ENCODE results near the gene ADAMTS17. TPM values are rescaled to one million over a fixed set of nuclear protein-coding genes. Genes with fewer than 3 reads are reported as not detected.

The ADAMTS17 gene
- total RNA-seq, 1 experiment from 2014 or later = 4.2 TPM

DNA sequence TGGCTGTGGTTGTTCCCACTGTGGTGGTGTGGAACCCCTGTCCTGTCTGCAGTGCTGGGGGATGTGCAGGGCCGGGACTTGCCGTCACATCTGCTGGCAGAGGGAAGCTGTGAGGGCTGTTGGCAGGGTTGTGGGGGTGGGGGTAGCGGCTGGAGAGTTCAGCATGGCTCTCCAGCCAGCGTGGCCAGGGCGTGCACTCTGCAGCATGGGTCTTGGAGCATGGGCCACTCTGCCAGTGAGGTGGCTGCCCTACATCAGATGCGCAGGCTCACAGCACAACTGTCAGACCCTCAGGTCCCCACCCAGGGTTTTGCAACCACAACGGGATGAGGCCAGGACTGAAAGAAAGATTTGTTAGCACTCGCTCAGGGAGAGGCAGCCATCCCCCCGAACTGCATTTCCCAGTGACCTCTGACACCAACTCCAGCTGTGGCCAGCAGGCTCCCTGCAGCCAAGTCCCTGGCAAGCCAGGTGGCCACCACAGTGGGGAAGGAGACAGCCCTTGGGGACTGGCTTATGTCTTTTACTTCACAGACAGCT lies 370.8 kb downstream of the ADAMTS17 start:
- Histone ChIP-seq H2AFZ (ENCODE audit: low read depth, low read length, poor library complexity, severe bottlenecking) (no peak overlapping the region), H3K79me2 (ENCODE audit: insufficient read depth, low read length) (no peaks in the 10 kb centered on the region), H3K27me3 (ENCODE audit: insufficient read depth, low read length) (no peaks in the 10 kb centered on the region), H4K20me1 (ENCODE audit: insufficient read depth) (no peaks in the 10 kb centered on the region), H3K27ac (ENCODE audit: low read depth, low read length) (no peak overlapping the region), H3K4me2 (ENCODE audit: low read length) (no peak overlapping the region), H3K4me3 (replicated peaks in 1 of 2; ENCODE audit: low read depth in 1 of 2, low read length in 2 of 2) (no peak overlapping the region), H3K9ac (ENCODE audit: low read length) (no peak overlapping the region), H3K36me3 (ENCODE audit: control insufficient read depth in 1 of 2, insufficient read depth in 2 of 2, low read length in 2 of 2) (no peaks in the 10 kb centered on the region), H3K9me2 (ENCODE audit: insufficient read depth) (no peaks in the 10 kb centered on the region), H3K9me3 (ENCODE audit: control insufficient read depth in 1 of 2, insufficient read depth in 1 of 2, low read depth in 1 of 2, low read length in 2 of 2) (no peaks in the 10 kb centered on the region), H3K4me1 (ENCODE audit: control insufficient read depth in 1 of 2, insufficient read depth in 2 of 2, low read length in 2 of 2) (no peaks in the 10 kb centered on the region)
- intact Hi-C loops (cut with micrococcal nuclease) = no loop called here
- no TSS peak for BruUV-seq (replicated peaks)
- TF ChIP-seq SRF (IDR thresholded peaks at IDR 0.05; ENCODE audit: low read depth) = no peak
- TF ChIP-seq SIN3A (IDR thresholded peaks at IDR 0.05; ENCODE audit: low read depth) = no peak
- no peak for TF ChIP-seq ELF1 (IDR thresholded peaks at IDR 0.05; ENCODE audit: borderline replicate concordance, low read depth)
- no peak for TF ChIP-seq FOSL1 (IDR thresholded peaks at IDR 0.05; ENCODE audit: low read depth)
- no peak for TF ChIP-seq EZH2 (IDR thresholded peaks at IDR 0.05)
- no peak for TF ChIP-seq SP1 (IDR thresholded peaks at IDR 0.05; ENCODE audit: low read depth)
- ATAC-seq (no peak), DNase-seq (ENCODE audit: low read depth, low spot score) (no peak)
- RAD21 ChIA-PET (ENCODE audit: low non-redundant PET in 1 of 2, low total read pairs in 2 of 2, uncharacterized antibody in 2 of 2, unreplicated experiment in 2 of 2) = no interaction called here
- CTCF ChIA-PET = no interaction called here
- POLR2A ChIA-PET = no interaction called here

- Histone ChIP-seq H3K4me2 (ENCODE audit: low read length) (no peak overlapping the region), H3K79me2 (ENCODE audit: insufficient read depth, low read length) (no peaks in the 10 kb centered on the region), H3K9ac (ENCODE audit: low read length) (no peak overlapping the region), H2AFZ (ENCODE audit: low read depth, low read length, poor library complexity, severe bottlenecking) (no peak overlapping the region), H3K36me3 (ENCODE audit: control insufficient read depth in 1 of 2, insufficient read depth in 2 of 2, low read length in 2 of 2) (no peaks in the 10 kb centered on the region), H3K27me3 (ENCODE audit: insufficient read depth, low read length) (no peaks in the 10 kb centered on the region), H3K9me2 (ENCODE audit: insufficient read depth) (no peaks in the 10 kb centered on the region), H4K20me1 (ENCODE audit: insufficient read depth) (no peaks in the 10 kb centered on the region), H3K27ac (ENCODE audit: low read depth, low read length) (no peak overlapping the region), H3K4me3 (replicated peaks in 1 of 2; ENCODE audit: low read depth in 1 of 2, low read length in 2 of 2) (no peak overlapping the region), H3K9me3 (ENCODE audit: control insufficient read depth in 1 of 2, insufficient read depth in 1 of 2, low read depth in 1 of 2, low read length in 2 of 2) (no peaks in the 10 kb centered on the region), H3K4me1 (ENCODE audit: control insufficient read depth in 1 of 2, insufficient read depth in 2 of 2, low read length in 2 of 2) (no peaks in the 10 kb centered on the region)
- intact Hi-C loops (cut with micrococcal nuclease) = no loop called here
- RAD21 ChIA-PET (ENCODE audit: low non-redundant PET in 1 of 2, low total read pairs in 2 of 2, uncharacterized antibody in 2 of 2, unreplicated experiment in 2 of 2) = no interaction called here
- no TSS peak for BruUV-seq (replicated peaks)
- POLR2A ChIA-PET = no interaction called here
- CTCF ChIA-PET = no interaction called here
- ATAC-seq = no peak
- DNase-seq (ENCODE audit: low read depth, low spot score) = no peak
- no peak for TF ChIP-seq FOSL1 (IDR thresholded peaks at IDR 0.05; ENCODE audit: low read depth)
- TF ChIP-seq, protein P1, sequence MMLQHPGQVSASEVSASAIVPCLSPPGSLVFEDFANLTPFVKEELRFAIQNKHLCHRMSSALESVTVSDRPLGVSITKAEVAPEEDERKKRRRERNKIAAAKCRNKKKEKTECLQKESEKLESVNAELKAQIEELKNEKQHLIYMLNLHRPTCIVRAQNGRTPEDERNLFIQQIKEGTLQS (IDR thresholded peaks at IDR 0.05) = no peak
- no peak for TF ChIP-seq CTCF (IDR thresholded peaks at IDR 0.05 in 2 of 3, conservative IDR thresholded peaks at IDR 0.05 in 1 of 3; ENCODE audit: borderline replicate concordance in 1 of 3, insufficient read depth in 1 of 3, low read depth in 2 of 3, low read length in 2 of 3)
- TF ChIP-seq EGR1 (IDR thresholded peaks at IDR 0.05; ENCODE audit: low read depth) = no peak
- TF ChIP-seq CEBPB (IDR thresholded peaks at IDR 0.05; ENCODE audit: low read depth) = no peak
- TF ChIP-seq POLR2A (IDR thresholded peaks at IDR 0.05; ENCODE audit: borderline replicate concordance, extremely low read depth, insufficient read depth, insufficient read length) = no peak
- TF ChIP-seq YY1 (IDR thresholded peaks at IDR 0.05; ENCODE audit: extremely low read depth, insufficient replicate concordance, low read depth, low read length) = no peak
- no peak for TF ChIP-seq RAD21 (IDR thresholded peaks at IDR 0.05; ENCODE audit: low read depth)
- TF ChIP-seq EZH2phosphoT487 (IDR thresholded peaks at IDR 0.05; ENCODE audit: borderline replicate concordance) = no peak
- no peak for TF ChIP-seq ZNF274 (IDR thresholded peaks at IDR 0.05; ENCODE audit: low read depth, low read length)
- TF ChIP-seq EZH2 (IDR thresholded peaks at IDR 0.05) = no peak
- TF ChIP-seq ZBTB33 (IDR thresholded peaks at IDR 0.05; ENCODE audit: extremely low read depth, insufficient replicate concordance, low read length) = no peak
- TF ChIP-seq, protein P2, sequence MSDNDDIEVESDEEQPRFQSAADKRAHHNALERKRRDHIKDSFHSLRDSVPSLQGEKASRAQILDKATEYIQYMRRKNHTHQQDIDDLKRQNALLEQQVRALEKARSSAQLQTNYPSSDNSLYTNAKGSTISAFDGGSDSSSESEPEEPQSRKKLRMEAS (IDR thresholded peaks at IDR 0.05) = no peak
- TF ChIP-seq SIN3A (IDR thresholded peaks at IDR 0.05; ENCODE audit: low read depth) = no peak
These were observed 372.4 kb downstream of the ADAMTS17 start for GRCh38 chr15:99969261-99969920.

Data from HCT116 (cell line).